ENCODE measurements around the gene PPFIA1.
"Not testable (repeated sequence)": the region's sequence is repeated elsewhere in the genome, so short reads cannot be mapped to it uniquely, and the experiment has no call there.

Gene PPFIA1

DNA sequence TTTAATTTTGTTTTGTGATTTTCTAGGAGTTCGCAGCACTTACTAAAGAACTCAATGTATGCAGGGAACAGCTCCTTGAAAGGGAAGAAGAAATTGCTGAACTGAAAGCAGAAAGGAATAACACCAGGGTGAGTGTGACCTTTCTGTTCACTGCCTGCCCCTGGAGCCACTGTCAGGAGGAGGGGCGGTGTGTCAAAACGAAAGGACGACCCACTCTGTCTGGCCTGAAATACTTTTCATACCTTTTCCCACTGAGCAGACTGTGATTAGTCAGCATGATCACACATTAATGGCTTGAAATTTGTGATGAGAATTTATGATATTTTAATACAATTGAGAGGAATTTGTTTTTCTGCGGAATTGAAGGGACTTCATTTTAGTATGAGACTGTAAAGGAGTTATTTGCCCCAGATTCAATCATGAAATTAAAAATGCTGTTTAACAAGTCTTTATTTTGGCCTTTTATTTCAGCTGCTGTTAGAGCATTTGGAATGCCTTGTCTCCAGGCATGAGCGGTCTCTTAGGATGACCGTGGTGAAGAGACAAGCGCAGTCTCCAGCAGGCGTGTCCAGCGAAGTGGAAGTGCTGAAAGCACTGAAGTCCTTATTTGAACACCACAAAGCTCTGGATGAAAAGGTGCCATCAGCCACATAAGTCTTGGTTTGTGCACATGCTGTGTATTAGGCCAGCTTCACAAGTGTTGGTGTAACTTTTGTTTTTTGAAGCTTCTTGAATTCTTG, 54.1 kb downstream of the PPFIA1 start:
- CTCF ChIA-PET, result interaction anchor here (0.5 kb wide), 1 partner anchor 11 kb away, joined by 3 read pairs; no protein-coding TSS in a partner anchor
- POLR2A ChIA-PET (ENCODE audit: low non-redundant PET), result no interaction called here
- H3K27ac ChIP-seq, result no peak overlapping the region
- DNase-seq (ENCODE audit: low spot score), result no peak
- TF ChIP-seq, protein P1, sequence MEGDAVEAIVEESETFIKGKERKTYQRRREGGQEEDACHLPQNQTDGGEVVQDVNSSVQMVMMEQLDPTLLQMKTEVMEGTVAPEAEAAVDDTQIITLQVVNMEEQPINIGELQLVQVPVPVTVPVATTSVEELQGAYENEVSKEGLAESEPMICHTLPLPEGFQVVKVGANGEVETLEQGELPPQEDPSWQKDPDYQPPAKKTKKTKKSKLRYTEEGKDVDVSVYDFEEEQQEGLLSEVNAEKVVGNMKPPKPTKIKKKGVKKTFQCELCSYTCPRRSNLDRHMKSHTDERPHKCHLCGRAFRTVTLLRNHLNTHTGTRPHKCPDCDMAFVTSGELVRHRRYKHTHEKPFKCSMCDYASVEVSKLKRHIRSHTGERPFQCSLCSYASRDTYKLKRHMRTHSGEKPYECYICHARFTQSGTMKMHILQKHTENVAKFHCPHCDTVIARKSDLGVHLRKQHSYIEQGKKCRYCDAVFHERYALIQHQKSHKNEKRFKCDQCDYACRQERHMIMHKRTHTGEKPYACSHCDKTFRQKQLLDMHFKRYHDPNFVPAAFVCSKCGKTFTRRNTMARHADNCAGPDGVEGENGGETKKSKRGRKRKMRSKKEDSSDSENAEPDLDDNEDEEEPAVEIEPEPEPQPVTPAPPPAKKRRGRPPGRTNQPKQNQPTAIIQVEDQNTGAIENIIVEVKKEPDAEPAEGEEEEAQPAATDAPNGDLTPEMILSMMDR (conservative IDR thresholded peaks at IDR 0.05; ENCODE audit: low read depth), result no peak

DNA sequence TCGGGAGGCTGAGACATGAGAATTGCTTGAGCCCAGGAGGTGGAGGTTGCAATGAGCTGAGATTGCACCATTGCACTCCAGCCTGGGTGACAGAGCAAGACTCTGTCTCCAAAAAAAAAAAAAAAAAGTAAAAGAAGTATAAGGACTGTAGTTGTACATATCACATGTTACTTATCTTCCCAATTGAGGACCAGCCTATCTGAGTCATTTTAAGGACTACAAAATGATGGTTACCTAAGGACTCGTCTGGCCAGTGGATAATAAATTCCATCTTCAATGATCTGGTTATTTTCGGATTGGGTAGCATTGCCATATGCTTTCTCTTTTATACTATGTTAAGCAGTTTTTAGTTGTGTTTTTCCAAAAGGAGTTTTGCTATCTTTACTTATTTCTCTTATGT, 55.3 kb downstream of the PPFIA1 start:
- DNase-seq (ENCODE audit: low spot score), result no peak
- no peak overlapping the region for H3K27ac ChIP-seq
- POLR2A ChIA-PET (ENCODE audit: low non-redundant PET), result no interaction called here
- CTCF ChIA-PET, result interaction anchor here (0.6 kb wide), 2 partner anchors 100 to 1447 kb away, joined by 3 read pairs; no protein-coding TSS in a partner anchor
- TF ChIP-seq, protein P1 (conservative IDR thresholded peaks at IDR 0.05; ENCODE audit: low read depth), result no peak

DNA sequence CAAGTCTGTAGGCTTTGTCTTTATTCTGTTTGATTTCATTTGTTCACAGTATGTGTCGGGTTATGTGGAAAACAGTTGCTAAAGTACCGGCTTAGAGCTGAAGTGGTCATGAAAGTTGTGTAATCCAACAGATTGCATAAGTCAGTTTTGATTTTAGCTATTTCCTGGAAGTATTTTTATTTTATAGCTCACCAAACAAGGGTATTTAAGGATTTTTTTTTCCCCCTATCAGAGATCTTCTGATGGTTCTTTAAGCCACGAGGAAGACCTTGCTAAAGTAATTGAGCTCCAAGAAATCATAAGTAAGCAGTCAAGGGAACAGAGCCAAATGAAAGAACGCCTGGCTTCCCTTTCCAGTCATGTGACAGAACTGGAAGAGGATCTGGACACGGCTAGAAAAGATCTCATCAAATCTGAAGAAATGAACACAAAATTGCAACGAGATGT, 55.9 kb downstream of the PPFIA1 start:
- ChIA-PET POLR2A (ENCODE audit: low non-redundant PET) (no interaction called here), CTCF (interaction anchor here (0.6 kb wide), 1 partner anchor 101 kb away, joined by 3 read pairs; no protein-coding TSS in a partner anchor)
- H3K27ac ChIP-seq, result no peak overlapping the region
- no peak for DNase-seq (ENCODE audit: low spot score)
- TF ChIP-seq, protein P1 (conservative IDR thresholded peaks at IDR 0.05; ENCODE audit: low read depth), result no peak

DNA sequence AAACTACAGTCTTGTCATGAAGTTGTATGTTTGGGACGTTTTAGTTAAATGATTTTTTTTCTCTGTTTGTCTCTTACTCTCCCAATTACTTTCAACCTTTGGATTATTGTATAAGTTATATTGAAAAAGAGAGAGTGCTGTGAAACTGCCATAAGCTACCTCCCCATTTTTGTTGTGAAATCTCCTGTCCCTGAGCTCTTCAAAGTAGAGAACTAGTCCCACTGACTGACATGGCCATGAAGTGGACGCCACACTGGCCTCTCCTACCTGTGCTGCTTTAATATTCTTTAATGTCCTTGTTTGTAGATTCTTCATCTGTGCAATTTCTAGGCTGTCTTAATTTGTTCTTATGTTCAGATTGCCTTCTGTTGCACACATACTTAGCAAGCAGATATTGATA, 56.3 kb downstream of the PPFIA1 start:
- POLR2A ChIA-PET (ENCODE audit: low non-redundant PET), result no interaction called here
- TF ChIP-seq, protein P1 (conservative IDR thresholded peaks at IDR 0.05; ENCODE audit: low read depth), result no peak
- DNase-seq (ENCODE audit: low spot score), result no peak
- CTCF ChIA-PET, result interaction anchor here (0.6 to 0.7 kb wide), 2 partner anchors 40 to 417 kb away, joined by 3 read pairs; no protein-coding TSS in a partner anchor
- H3K27ac ChIP-seq, result no peak overlapping the region

DNA sequence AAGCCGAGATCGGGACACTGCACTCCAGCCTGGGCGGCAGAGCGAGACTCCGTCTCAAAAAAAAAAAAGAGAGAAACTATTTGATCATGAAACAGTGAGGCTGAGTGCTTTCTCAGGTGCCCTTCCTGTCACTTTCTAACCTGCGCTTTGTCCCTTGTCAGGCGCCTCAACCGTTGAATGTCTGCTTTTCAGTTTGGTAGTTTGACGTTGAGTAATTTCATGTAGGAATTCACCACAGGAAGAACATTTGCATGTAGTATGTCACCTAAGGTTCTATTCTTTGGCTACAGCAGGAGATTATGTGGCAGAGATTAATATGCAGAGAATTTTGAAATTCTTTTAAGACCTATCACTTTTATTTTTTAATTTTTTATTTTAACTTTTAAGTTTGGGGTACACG, 57.2 kb downstream of the PPFIA1 start:
- no peak for DNase-seq (ENCODE audit: low spot score)
- ChIA-PET CTCF (interaction anchor here (0.7 kb wide), 1 partner anchor 418 kb away, joined by 3 read pairs; no protein-coding TSS in a partner anchor), POLR2A (ENCODE audit: low non-redundant PET) (no interaction called here)
- TF ChIP-seq, protein P1 (conservative IDR thresholded peaks at IDR 0.05; ENCODE audit: low read depth), result no peak
- no peak overlapping the region for H3K27ac ChIP-seq

DNA sequence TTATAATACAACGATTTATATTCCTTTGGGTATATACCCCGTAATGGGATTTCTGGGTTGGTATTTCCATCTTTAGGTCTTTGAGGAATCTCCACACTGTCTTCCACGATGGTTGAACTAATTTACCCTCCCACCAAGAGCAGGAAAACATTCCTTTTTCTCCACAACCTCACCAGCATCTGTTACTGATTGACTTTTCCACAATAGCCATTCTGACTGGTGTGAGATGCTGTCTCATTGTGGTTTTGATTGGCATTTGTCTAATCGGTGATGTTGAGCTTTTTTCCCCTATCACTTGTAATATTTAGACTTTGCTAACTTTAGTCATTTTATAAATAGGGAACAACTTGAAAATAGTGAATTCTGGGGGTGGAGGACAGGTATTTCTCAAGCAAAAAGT, 58.1 kb downstream of the PPFIA1 start:
- CTCF ChIA-PET, result no interaction called here
- H3K27ac ChIP-seq, result no peak overlapping the region
- TF ChIP-seq, protein P1 (conservative IDR thresholded peaks at IDR 0.05; ENCODE audit: low read depth), result no peak
- POLR2A ChIA-PET (ENCODE audit: low non-redundant PET), result no interaction called here
- no peak for DNase-seq (ENCODE audit: low spot score)

DNA sequence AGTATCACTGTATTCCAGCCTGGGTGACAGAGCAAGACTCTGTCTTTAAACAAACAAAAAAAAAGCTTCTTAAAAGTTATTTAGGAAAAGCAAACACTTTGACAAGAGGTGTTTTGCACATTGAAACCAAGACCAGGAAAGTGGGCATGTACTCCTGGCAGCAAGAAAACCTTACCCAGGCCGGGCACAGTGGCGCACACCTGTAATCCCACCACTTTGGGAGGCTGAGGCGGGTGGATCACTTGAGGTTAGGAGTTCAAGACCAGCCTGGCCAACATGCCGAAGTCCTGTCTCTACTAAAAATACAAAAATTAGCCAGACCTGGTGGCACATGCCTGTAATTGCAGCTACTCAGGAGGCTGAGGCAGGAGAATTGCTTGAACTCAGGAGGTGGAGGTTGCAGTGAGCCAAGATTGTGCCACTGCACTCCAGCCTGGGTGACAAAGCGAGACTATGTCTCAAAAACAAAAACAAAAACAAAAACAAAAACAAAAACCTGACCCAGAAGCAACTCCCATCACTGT, 60.9 kb downstream of the PPFIA1 start:
- CTCF ChIA-PET, result interaction anchor here (0.6 kb wide), 2 partner anchors 286 to 295 kb away, joined by 3 to 4 read pairs; no protein-coding TSS in a partner anchor
- POLR2A ChIA-PET (ENCODE audit: low non-redundant PET); DNase-seq (ENCODE audit: low spot score); H3K27ac ChIP-seq: not testable (repeated sequence)

Data from RWPE1 (cell line).